WI38 (cell line): ENCODE results near the gene SH2D5.

Experiments
- H3K4me3 ChIP-seq: 2 replicates; pipeline ENCODE4 v1.5.1; 2011; ENCODE audit warnings: low read depth, mild to moderate bottlenecking, control low read depth, low read length
- TF ChIP-seq, protein P1 (sequence below): IDR thresholded peaks from 2 replicates; pipeline ENCODE4 v1.5.1; 2012; ENCODE audit warnings: low read depth, mild to moderate bottlenecking, control low read depth, low read length

Gene SH2D5

GRCh38 chr1:20710469-20711284 is 21.8 kb downstream of the SH2D5 start:
- TF ChIP-seq, protein P1, sequence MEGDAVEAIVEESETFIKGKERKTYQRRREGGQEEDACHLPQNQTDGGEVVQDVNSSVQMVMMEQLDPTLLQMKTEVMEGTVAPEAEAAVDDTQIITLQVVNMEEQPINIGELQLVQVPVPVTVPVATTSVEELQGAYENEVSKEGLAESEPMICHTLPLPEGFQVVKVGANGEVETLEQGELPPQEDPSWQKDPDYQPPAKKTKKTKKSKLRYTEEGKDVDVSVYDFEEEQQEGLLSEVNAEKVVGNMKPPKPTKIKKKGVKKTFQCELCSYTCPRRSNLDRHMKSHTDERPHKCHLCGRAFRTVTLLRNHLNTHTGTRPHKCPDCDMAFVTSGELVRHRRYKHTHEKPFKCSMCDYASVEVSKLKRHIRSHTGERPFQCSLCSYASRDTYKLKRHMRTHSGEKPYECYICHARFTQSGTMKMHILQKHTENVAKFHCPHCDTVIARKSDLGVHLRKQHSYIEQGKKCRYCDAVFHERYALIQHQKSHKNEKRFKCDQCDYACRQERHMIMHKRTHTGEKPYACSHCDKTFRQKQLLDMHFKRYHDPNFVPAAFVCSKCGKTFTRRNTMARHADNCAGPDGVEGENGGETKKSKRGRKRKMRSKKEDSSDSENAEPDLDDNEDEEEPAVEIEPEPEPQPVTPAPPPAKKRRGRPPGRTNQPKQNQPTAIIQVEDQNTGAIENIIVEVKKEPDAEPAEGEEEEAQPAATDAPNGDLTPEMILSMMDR = no peak
- H3K4me3 ChIP-seq = no peak overlapping the region

- no peak overlapping the region for H3K4me3 ChIP-seq
- TF ChIP-seq, protein P1 = no peak
Observed at GRCh38 chr1:20709868-20710267, 22.6 kb downstream of the SH2D5 start.

DNA sequence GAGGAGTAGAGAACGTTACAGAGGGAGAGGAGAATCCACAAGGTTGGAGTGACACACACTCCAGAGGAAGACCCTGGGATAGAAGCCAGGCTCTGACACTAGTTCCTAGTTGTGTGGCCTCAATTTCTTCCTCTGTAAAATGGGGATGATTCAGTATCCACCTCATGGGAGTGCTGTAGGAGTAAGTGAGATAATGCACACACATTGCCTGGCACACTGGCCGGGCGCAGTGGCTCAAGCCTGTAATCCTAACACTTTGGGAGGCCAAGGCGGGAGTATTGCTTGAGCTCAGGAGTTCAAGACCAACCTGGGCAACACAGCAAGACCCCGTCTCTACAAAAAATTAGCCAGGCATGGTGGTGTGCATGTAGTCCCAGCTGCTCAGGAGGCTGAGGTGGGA is 23.6 kb downstream of the SH2D5 start:
- H3K4me3 ChIP-seq = no peak overlapping the region
- TF ChIP-seq, protein P1 = no peak

DNA sequence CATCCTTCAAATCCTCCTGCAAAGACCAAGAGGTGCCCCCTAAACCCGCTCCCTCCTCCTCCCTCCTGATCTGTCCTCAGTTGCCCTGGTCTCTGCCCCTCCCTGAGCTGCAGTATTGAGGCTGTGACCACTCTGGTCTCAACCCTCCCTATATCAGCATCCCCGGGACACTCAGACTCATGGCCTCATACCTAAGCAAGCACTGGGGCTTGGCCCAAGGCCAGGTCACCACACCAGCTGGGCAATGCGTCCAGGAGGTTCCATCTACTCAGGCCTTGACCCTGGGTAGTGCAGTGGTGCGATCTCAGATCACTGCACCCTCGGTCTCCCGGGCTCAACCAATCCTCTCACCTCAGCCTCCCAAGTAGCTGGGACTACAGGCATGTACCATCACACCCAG is 24.4 kb downstream of the SH2D5 start:
- TF ChIP-seq, protein P1 = no peak
- no peak overlapping the region for H3K4me3 ChIP-seq

- TF ChIP-seq, protein P1 = no peak
- no peak overlapping the region for H3K4me3 ChIP-seq
Observed at GRCh38 chr1:20706841-20707240, 25.7 kb downstream of the SH2D5 start.

- TF ChIP-seq, protein P1 = no peak
- H3K4me3 ChIP-seq = no peak overlapping the region
Observed at GRCh38 chr1:20705203-20705755, 27.2 kb downstream of the SH2D5 start.
